Fibroblast of lung (primary cell): ENCODE results near the gene DKK1.

ENCODE experiments used
- EZH2 ChIP-seq: IDR thresholded peaks from 2 replicates; pipeline ENCODE4 v1.5.1; 2012; ENCODE audit warnings: low read length, control low read depth, mild to moderate bottlenecking; ENCODE audit errors: missing control alignments
- TF ChIP-seq, protein P1 (sequence below), 2 donors: IDR thresholded peaks in 1 of 2; conservative IDR thresholded peaks in 1 of 2; 1 replicate in 1 of 2; 2 replicates in 1 of 2; pipeline ENCODE4 v1.5.1; 2011 to 2012; ENCODE audit warnings: low read length in 2 of 2, control low read depth in 1 of 2, inconsistent platforms in 1 of 2, low read depth in 1 of 2, mild to moderate bottlenecking in 1 of 2

- TF ChIP-seq, protein P1, sequence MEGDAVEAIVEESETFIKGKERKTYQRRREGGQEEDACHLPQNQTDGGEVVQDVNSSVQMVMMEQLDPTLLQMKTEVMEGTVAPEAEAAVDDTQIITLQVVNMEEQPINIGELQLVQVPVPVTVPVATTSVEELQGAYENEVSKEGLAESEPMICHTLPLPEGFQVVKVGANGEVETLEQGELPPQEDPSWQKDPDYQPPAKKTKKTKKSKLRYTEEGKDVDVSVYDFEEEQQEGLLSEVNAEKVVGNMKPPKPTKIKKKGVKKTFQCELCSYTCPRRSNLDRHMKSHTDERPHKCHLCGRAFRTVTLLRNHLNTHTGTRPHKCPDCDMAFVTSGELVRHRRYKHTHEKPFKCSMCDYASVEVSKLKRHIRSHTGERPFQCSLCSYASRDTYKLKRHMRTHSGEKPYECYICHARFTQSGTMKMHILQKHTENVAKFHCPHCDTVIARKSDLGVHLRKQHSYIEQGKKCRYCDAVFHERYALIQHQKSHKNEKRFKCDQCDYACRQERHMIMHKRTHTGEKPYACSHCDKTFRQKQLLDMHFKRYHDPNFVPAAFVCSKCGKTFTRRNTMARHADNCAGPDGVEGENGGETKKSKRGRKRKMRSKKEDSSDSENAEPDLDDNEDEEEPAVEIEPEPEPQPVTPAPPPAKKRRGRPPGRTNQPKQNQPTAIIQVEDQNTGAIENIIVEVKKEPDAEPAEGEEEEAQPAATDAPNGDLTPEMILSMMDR (conservative IDR thresholded peaks at IDR 0.05 in 1 of 2, IDR thresholded peaks at IDR 0.05 in 1 of 2; ENCODE audit: low read depth in 1 of 2, low read length in 2 of 2), result no peak
- TF ChIP-seq EZH2, result no peak
Measured at GRCh38 chr10:52346394-52347326, 32.6 kb downstream of the DKK1 start.
